ENCODE results near the gene COPA.
A peak's percentile ranks its signal among the peaks of the same experiment; 100 is the strongest.
"Not testable (repeated sequence)": the region's sequence is repeated elsewhere in the genome, so short reads cannot be mapped to it uniquely, and the experiment has no call there.

The COPA gene

GRCh38 chr1:160342953-160343869 is at the start of gene COPA, which contains the start of gene NCSTN:
Gene COPA (minus strand): TSS chr1:160343250. CDS start chr1:160343170, 80 bp downstream.
Gene NCSTN (plus strand): TSS chr1:160343383. CDS start chr1:160343397, 14 bp downstream.
- peak; percentile 82 for DNase-seq

GRCh38 chr1:160388406-160388805 is 45.4 kb upstream of the COPA start:
- DNase-seq: not testable (repeated sequence)

- DNase-seq: not testable (repeated sequence)
These were observed 41.8 kb upstream of the COPA start for GRCh38 chr1:160384812-160385211.

- DNase-seq: no peak
These were observed 34.6 kb upstream of the COPA start for GRCh38 chr1:160377585-160378206.

- no peak for DNase-seq
These were observed 33.6 kb upstream of the COPA start for GRCh38 chr1:160376525-160377131.

GRCh38 chr1:160375788-160376524 is 32.9 kb upstream of the COPA start:
- DNase-seq: no peak

- DNase-seq: no peak
These were observed 31.5 kb upstream of the COPA start for GRCh38 chr1:160374306-160375110.

- no peak for DNase-seq
These were observed 30.6 kb upstream of the COPA start for GRCh38 chr1:160373696-160374095.

- DNase-seq: no peak
These were observed 28.7 kb upstream of the COPA start for GRCh38 chr1:160371756-160372155.

GRCh38 chr1:160371346-160371631 is 28.2 kb upstream of the COPA start:
- DNase-seq: no peak

GRCh38 chr1:160370561-160371345 is 27.7 kb upstream of the COPA start:
- no peak for DNase-seq

GRCh38 chr1:160369087-160369486 is 26.0 kb upstream of the COPA start:
- no peak for DNase-seq

GRCh38 chr1:160367934-160368923 is 25.2 kb upstream of the COPA start:
- DNase-seq: no peak

- DNase-seq: no peak
These were observed 24.5 kb upstream of the COPA start for GRCh38 chr1:160367516-160367900.

GRCh38 chr1:160366731-160367515 is 23.9 kb upstream of the COPA start, which contains the start of gene NHLH1:
Gene NHLH1 (plus strand): TSS chr1:160367071. CDS start chr1:160370732, 3,661 bp downstream.
- no peak for DNase-seq

- DNase-seq: no peak
These were observed 22.3 kb upstream of the COPA start for GRCh38 chr1:160365325-160365724.

- DNase-seq: no peak
These were observed 21.1 kb upstream of the COPA start for GRCh38 chr1:160363951-160364735.

- no peak for DNase-seq
These were observed 20.0 kb upstream of the COPA start for GRCh38 chr1:160363010-160363409.
